Stimulated activated CD4-positive, alpha-beta T cell treated with anti-CD3 and anti-CD28 coated beads, Interleukin-1b, Interleukin-23, amount 100 ng/mL, for 1 hour (primary cell): ENCODE data around the gene TRPV4.

ENCODE experiments used
- DNase-seq, 2 donors: peaks; one replicate each; pipeline ENCODE4 v3.0.0-alpha.2; 2020; ENCODE audit warnings: low read depth in 2 of 2

The TRPV4 gene

DNA sequence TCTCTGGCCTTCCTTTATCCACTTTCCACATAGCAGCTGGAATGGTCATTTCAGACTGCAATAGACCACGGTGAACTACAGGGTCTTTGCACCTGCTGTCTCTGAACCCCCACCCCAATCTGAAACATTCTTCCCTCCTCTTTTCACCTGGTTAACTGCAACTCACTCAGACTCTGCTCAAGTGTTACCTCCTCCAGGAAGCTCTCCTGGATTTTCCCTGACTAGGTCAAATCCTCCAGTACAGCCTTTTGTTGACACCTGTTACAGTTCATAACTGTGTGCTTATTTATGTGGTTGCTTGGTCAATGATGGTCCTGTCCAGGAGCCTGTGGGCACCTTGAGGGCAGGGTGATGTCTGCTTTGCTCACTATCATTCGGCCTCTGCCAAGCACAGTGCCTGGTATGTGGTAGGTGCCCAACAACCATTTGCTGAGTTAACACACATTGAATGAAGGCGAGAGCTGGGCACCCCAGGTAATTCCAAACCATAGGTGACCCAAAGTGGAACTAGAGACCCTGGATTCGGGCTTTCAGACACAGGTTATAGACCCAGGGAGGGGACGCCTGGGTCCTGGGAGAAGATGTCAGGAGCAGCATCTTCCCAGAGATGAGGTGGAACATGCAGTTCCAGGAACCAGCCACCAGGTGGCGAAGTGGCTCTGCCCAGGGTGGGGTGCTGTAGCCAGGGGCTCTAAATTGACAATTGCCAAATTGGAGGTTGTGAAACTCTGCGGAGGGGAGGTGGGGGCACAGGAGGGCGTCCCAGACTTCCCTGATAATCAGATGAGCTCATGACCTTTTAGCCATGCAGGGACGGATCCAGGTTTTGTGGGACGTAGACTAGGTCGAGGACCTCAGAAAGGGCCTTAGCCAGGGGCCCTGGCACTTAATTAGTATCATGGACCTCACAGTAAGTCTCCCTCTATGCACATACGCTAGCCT lies 28.1 kb downstream of the TRPV4 start:
- DNase-seq, result peak; percentile 29 to 51

DNA sequence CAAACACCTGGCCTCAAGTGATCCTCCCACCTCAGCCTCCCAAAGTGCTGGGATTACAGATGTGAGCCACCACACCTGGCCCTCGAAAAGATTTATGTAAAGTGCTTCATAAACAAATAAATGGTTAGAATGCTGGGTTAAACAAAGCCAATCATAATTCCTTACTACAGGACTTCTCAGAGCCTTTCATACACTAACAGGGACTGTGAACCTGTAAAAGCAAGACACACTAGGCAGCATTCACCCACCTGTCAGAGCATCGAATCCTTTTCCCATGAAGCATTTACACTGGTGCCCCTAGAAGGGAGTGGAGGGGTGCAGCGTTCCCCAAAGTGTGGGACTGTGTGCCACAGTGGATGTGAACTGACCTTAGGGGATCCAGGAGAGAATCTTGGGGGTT lies 29.5 kb downstream of the TRPV4 start:
- no peak for DNase-seq

DNA sequence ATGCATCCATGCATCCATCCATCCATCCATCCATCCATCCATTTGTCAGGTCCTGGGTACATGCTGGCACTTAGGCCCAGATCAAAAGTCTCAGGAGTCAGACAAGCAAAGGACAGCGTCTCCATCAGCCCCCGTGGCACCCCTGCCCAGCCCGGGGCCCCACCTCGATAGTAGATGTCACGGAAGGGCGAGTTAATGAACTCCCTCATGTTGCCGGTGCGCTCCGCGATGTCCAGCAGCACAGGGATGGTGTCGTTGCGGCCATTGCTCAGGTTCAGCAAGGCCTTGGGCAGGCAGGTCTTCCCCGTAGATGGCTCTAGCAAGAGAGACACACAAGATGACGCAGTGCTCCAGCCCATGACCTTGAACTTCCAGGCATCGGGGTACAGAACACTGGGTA lies 30.4 kb downstream of the TRPV4 start:
- DNase-seq, result no peak

DNA sequence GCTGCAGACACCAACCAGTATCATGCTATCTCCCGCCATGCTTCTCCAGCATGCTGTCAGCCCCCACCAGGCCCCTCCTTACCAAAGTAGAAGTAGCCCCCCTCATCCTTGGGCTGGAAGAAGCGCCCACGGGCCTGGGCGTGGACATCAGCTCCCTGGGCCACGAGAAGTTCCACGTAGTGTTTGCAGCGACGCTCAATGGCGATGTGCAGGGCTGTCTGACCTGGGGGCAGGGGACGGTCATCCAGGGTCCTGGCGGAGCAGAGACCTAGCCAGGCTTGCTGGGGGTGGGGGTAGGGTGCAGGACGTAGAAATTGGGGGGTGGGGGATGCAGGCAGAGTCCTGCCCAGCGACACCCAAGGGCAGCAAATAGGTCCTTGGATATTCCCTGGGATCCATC lies 32.7 kb downstream of the TRPV4 start:
- DNase-seq, result no peak

DNA sequence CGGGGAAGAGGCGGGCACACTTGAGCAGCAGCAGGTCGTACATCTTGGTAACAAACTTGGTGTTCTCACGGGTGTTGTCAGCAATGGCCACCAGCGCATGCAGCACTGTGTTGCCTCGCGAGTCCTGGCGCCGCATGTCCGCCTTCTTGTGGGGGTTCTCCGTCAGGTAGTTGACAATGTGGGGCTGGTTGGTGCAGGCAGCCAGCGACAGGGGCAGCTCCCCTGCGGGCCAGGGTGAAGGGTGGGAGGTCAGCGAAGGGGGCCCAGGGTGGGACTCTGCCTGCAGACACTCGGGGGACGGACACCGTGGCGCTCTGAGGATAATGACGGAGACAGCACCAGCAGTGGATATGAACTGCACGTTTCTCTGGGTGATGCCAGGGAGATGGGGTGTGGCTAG lies 34.5 kb downstream of the TRPV4 start:
- DNase-seq, result no peak

DNA sequence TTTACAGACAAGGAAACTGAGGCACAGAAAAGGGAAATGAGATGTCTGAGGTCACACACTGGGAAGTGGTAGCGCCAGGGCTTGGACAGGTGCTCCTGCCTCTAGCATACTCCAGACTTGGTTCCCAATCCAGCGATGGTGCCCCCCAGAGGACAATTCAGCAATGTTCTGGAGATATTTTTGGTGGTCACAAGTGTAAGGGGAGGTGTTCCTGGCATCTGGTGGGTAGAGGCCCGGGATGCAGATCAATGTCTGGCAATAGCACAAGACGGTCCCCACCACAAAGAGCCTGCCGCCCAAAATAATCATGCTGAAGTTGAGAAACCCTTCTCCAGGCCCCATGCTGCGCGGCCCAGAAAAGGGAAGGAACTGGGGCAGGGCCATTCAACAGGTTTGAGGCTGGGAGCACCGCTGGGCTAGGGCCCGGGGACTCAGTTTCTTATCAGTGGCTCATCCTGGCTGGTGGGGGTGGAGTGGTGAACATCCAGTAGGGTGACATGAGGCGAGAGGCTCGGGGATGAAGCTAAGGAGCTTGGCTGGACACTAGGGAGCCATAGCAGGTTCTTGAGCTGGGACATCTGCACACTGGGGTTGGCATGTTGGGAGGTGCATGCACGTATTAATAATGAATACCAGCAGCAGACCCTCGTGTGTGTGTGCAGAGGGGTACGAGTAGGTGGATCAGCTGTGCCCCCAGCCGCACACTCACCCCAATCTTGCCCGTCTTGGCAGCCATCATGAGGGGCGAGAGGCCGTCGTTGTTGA lies 35.1 kb downstream of the TRPV4 start:
- DNase-seq, result no peak

DNA sequence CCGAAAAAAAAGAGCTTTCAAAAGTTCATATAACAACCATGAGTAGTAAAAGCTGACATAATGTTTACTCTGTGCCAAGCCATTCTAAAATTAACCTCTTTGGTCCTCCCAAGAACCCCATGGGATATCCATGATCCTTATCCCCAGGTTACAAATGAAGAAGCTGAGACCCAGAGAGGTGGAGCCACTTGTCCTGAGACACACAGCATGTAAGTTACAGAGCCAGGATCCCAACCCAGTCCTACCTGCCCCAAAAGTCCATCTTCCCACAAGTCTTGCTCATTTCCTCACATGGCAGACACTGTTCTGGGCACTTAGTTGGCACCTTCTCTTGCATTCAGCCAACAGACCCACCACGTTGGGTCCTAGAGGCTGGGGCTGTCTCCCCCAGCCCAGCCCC lies 37.1 kb downstream of the TRPV4 start:
- no peak for DNase-seq

DNA sequence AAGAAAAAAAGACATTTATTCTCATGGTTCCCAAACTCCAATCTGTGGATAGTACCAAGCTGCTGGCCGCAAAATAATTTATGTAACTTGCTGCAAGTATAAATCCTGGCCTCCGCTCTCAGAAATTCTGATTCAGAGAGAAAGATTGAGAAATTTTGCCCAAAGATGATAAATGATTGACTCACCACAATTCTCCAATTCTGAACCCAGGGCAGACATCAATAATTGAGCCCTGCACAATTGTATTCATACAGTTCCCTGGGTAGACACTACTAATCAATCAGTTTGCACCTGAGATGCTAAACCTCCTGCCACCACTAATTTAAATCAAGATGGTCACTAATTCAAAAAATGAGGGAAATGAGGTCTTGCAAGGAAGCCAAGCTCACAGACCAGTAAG lies 38.2 kb downstream of the TRPV4 start:
- DNase-seq, result no peak

DNA sequence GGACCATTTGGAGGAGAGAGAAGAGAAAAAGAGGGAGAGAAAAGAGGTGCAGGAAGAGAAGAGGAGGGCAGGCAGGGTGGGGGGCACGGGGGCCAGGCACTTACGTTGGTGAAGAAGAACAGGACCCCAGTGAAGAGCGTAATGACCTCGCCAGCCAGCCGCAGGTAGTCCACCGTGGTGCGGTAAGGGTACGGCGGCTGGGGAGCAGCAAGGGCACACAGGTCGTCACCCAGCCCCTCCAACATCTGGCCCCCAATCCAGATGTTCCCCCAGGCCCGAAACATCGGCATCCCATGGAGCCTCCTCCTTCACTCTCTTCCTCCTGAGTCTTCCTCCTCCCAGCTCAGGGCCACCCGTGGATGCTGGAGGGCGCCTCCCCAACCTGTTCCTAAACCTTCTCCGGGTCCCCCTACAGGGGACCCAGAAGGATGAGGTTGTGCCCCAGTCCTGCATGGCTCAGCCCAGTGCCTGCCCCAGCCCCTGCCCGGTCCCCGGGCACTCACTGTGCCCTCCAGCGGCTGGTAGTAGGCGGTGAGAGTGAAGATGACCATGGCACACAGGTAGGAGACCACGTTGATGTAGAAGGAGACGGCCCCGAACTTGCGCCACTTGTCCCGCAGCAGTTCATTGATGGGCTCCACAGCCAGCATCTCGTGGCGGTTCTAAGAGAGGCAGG lies 39.2 kb downstream of the TRPV4 start:
- DNase-seq, result no peak

DNA sequence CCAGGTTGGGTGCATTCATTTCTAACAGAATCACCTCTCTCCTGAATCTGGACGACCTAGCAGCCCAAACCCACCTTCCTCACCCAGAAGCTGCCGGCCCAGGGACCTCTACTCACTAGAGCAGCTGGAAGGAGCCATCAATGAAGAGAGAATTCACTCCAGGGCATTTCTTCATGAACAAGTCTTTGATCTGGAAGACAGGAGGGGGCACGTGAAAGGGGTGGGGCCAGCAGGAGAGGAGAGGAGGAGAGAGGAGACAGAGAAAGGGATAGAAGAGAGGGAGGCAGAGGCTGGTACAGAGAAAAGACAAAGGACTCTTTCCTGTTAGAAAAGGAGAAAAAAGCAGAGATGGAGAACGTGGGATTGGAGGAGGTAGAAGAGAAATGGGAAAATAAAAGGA lies 39.8 kb downstream of the TRPV4 start:
- DNase-seq, result no peak

DNA sequence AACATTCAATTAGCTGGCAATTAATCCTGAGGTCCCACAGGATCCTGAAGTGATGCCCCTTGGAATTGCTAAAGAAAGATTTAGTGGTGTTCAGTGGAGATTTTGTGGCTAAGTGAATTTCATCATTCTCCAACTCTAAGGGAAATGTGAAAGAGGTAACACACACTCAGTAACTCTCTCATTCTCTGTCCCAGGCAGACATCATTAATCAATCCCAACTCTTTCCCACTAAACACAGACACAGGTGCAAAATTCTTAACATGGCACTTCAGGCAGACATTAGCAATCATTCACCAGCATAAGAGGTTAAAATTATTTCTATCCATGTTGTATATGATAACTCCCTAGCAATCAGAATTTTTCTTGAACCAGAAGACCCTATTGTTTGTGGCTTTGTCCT lies 40.2 kb downstream of the TRPV4 start:
- no peak for DNase-seq

DNA sequence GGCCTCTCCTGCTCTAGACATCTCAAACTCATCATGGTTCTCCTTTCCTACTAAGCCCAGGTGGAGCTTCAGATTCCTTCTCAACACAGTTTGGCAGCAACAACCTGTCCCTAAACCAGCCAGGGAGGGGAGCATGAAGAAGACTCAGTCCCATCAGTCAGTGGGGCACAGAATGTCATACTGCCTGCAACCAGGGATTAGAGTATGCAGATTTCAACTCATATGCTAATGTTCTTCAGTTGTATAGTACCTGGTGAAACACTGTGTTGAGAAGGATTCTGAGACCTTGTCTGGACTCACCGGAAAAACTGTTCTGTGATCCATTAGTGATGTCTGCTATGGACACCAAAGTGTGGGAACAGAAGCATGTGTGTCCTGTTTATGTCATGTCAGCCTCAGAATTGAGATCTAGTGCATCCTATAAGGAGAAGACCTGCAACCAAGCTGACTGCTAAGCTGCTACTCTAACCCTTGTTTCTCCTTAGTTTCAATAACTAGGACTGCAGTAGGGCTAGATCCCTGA lies 43.6 kb downstream of the TRPV4 start:
- no peak for DNase-seq

DNA sequence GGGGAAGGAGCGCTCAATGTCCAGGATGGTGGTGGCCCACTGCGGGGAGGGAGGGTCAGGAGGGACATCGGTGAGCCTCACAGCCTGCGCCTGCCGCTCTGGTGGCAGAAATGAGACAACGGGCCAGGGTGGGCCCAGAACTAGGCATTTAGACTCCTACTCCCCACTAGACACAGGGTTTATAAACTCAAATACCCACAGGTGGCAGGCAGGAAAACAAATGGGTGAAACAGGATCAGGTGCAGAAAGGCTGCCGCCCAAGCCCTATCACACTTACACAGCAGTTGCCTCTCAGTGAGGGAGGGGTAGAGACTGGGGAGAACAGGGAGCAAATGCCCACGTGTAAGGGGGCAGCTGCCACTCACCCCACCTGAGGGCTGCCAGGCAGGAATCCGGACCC lies 46.4 kb downstream of the TRPV4 start:
- no peak for DNase-seq

DNA sequence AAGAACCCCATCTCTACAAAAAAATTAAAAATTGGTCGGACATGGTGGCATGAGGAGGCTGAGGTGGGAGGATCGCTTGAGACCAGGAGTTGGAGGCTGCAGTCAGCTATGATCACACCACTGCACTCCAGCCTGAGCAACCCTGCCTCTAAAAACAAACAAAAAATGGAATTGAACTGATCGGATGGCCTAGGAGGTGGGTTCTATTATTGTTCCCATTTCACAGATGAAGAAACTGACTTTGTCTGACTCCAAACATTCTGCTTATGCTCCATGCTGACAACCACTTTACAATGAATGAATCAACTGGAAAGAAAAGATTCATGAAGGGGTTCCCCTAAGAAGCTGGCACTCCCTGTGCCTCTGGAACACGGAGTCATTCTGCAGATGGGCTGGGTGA lies 47.3 kb downstream of the TRPV4 start:
- no peak for DNase-seq

DNA sequence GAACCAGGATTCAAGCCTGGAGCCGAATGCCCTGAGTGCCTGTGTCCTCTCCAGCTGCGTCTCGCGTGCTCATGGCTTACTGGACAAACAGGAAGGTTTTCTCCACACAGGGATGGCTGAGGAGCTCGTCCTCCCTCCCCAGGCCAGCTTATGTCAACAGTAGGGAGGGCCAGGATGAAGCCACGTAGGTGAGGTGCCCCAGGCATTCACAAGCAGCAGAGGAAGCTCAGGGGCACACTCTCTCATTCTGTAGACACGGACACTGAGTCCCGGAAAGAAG lies 49.3 kb downstream of the TRPV4 start:
- DNase-seq, result no peak

DNA sequence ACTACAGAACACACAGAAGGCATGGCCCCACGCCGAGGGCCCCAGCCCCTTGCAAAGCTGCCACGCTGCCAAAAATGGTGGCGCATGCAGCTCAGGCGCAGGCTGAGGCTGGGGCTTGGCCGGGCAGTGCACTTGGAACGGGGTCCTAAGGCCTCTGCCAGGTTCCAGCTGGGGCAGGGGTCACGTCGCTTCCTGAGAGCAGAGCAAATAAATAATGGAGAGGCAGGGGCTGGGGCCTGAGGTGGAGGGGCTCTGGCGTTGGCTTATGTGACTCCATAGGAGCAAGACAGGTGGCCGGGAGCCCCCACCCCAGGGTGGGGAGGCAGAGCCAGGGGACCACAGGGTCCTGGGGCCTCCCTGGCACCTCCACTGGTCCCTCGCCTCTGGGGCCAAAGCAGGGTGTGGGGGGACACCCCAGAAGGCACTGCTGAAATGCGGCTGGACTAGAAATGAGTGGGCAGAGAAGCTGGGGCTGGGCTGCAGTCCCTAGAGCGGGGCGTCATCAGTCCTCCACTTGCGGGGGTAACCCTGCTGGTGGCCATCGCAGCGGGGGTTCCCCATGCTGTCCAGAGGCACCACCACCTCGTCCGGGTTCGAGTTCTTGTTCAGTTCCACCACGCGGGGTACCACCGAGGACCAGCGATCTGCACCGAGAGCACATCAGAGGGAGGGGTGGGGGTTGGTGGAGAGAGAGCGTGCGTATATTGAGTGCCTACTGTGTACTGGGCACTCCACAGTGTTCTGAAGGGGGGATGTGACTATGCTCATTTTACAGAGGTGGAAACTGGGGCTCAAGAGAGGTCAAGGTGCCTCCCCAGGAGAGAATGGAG lies 49.8 kb downstream of the TRPV4 start:
- no peak for DNase-seq

DNA sequence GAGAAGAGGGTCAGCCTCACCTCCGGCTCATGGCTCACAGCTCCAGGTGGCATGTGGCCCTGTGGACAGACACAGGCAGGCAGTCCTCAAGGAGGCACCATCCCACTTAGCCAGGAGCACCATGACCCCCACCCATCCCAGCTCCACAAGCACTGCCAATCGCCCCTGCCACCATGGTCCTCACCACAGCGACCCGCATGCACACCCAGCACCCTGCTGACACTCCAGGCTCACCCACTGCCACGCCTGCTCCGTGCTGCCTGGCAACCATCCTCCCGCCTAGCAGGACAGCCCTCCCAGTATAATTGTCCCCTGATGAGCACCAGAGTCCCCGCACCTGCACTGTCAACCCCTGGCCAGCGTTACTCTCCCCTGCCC lies 50.9 kb downstream of the TRPV4 start:
- DNase-seq, result no peak

DNA sequence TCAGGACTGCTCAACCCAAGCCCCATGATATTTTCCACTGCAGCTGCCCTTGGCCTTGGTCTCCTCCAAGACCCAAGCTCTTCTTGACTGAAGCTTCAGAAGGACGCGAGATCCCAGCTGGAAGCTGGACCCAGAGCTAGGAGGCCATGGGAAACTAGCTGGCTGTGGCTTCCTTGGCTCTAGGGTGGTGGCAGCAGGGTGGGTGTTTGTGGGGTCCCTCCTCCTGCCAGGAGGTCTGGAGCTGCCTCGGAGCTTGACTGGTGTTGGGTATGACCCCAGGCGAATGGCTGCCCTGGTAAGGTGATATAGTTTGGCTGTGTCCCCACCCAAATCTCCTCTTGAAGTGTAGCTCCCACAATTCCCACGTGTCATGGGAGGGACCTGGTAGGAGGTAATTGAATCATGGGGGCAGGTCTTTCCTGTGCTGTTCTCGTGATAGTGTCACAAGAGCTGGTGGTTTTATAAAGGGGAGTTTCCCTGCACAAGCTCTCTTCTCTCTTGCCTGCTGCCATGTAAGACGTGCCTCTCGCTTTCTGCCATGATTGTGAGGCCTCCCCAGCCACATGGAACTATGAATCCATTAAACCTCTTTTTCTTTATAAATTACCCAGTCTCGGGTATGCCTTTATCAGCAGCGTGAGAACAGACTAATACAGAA lies 51.4 kb downstream of the TRPV4 start:
- no peak for DNase-seq

DNA sequence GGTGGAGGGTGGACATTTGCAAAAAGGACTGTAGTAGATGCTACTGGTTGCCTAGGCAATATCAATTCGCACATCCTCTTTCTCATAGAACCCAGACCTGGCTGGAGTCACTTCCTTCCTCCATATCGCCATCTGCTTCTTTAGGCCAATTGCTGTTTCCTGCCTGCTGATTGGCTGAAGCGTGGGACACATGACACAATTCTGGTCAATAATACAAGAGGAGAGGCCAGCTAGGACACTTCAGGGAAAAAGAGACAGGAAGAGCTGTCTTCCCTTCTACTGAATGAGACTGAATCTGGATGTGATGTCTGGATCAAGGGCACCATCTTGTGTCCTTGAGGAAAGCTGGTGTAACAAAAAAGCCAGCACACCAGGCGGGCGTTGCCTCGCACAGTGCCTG lies 53.8 kb downstream of the TRPV4 start:
- DNase-seq, result no peak

DNA sequence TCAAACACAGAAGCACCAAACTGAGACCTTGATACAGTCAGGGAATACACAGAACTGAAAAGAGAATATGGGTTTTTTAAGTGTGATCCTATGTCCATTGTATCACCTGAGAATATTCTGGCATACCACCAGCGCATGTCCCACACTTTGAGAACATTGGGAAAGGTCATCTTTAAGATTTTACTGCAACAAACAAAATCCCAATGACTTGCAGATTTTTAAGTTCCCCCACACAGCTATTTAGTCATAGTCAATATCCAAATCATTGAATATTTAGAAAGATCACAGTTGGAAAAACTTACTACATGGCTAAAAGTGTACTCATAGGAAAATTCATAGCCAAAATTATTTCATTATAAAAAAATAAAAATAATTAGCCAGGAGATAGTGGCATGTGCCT lies 54.5 kb downstream of the TRPV4 start:
- no peak for DNase-seq

DNA sequence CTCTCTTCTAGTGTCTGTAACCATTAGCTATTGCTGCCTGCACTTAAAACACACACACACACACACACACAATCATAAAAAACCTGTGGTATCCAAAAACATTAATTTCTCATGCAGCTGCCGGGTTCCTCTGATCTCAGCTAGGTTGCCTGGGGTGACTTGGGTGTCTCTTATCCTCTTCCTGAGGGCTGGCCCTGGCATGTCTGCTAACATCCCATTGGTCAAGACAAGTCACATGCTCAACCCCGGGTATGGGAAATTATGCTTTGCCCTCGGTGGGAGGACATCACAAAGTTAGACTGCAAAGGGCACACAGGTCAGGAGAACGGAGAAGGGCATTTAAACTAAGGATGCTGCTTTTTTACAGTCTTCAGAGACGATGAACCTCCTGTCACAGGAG lies 55.7 kb downstream of the TRPV4 start:
- DNase-seq, result no peak
